Right lung (tissue), 10 donors: ENCODE data around the gene UNC5A. TPM values are rescaled to one million over a fixed set of nuclear protein-coding genes. Genes with fewer than 3 reads are reported as not detected.
A peak's percentile ranks its signal among the peaks of the same experiment; 100 is the strongest.

ENCODE experiments used
- DNase-seq, 2 donors: peaks; one replicate each; pipeline ENCODE4 v3.0.0-alpha.2; 2013
- long read RNA-seq, 8 donors: transcript quantifications; one replicate each; lab custom pipeline, GENCODE V29; 2026
- polyA plus RNA-seq, 5 donors: library from polyadenylated mRNA; unstranded; fragments of 120-200 nt; gene quantifications; one replicate each; pipeline versions ENCODE4 v1.2.1 to v1.2.3, GENCODE V29; 2013; ENCODE audit warnings: inconsistent platforms in 1 of 5, low replicate concordance in 1 of 5; ENCODE audit not compliant: insufficient read length in 5 of 5, insufficient read depth in 1 of 5

UNC5A gene
- polyA plus RNA-seq = 1 to 10 TPM in 2 of 5 donors, under 1 TPM in 3; 0.57 to 1.8 (median 0.78) TPM
- long read RNA-seq, donor 1 = 0 reads
- long read RNA-seq, donor 2 = 0 reads
- long read RNA-seq, donor 3 = 0 reads
- long read RNA-seq, donor 4 = 0 reads
- long read RNA-seq, donor 5 = 0 reads
- long read RNA-seq, donor 6 = 0 reads
- long read RNA-seq, donor 7 = 0 reads
- long read RNA-seq, donor 8 = 0 reads

DNA sequence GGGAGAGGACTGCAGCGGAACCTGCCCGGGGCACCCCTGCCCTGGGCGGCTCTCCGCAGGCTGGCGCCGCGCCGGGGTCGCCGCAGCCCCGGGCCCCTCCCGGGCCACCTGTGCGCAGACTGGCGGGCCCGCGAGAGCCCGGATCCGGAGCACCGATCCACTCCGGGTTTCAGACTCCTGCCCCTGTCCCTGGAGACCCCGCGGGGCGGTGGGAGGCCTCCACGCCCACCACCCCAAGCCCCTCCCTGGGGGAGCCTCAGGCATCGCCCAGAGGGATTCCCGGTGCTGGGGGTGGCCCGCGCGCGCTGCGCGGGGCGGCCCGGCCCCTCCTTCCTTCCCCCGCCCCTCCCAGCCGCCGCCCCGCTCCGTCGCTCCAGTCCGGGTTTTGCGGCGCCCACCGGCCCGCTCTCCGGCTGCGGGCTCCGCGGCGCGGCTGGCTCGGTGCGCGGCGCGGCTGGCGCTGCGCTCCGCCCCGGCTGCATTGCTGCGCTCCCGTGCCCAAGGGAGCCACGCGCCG is at the start of gene UNC5A:
UNC5A (plus strand) TSS at position 479 of the 517 bp plus-strand sequence. CDS start 192 bp downstream, outside the sequence.
- DNase-seq = peak; percentile 27 to 50

DNA sequence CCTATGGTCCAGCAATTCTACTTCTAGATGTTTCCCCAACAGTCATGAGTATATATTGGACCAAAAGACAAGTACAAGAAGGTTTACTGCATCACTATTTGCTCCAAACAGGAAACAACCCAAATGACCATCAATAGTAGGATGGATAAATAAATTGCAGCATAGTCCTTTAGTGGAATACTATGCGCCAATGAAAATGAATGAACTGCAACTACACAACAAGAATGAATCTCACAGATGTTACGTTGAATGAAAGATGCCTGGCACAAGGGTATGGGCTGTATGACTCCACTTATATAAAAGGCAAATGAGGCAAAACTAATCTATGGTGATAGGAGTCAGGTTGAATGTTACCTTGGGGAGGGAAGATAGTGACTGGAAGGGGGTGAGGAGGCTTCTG is 48.6 kb upstream of the UNC5A start:
- DNase-seq = no peak

DNA sequence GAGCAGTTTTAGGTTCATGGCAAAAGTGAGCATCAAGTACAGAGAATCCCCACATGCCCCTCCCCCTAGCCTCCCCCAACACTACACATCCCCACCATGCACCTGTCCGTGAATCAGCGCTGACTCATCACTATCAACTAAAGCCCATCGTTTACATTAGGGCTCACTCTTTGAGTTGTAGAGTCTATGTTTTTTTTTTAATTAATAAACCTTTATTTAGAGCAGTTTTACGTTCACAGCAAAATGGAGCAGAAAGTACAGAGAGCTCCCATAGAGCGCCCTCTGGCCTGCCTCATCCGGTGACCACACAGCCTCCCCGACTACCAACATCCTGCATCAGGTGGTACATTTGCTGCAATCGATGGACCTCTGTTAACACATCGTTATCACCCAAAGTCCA is 47.9 kb upstream of the UNC5A start:
- no peak for DNase-seq

DNA sequence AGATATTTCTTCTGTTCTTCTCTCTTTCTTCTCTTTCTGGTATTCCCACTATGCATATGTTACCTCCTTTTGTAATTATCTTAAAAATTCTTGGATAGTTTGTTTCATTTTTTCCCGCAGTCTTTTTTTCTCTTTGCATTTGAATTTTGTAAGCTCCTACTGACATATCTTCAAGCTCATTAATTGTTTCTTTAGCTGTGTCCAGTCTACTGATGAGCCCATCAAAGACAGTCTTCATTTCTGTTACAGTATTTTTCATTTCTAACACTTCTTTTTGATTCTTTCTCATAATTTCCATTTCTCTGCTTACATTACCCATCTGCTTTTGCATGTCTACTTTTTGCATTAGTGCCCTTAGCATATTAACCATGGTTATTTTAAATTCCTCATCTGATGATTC is 44.7 kb upstream of the UNC5A start:
- no peak for DNase-seq

DNA sequence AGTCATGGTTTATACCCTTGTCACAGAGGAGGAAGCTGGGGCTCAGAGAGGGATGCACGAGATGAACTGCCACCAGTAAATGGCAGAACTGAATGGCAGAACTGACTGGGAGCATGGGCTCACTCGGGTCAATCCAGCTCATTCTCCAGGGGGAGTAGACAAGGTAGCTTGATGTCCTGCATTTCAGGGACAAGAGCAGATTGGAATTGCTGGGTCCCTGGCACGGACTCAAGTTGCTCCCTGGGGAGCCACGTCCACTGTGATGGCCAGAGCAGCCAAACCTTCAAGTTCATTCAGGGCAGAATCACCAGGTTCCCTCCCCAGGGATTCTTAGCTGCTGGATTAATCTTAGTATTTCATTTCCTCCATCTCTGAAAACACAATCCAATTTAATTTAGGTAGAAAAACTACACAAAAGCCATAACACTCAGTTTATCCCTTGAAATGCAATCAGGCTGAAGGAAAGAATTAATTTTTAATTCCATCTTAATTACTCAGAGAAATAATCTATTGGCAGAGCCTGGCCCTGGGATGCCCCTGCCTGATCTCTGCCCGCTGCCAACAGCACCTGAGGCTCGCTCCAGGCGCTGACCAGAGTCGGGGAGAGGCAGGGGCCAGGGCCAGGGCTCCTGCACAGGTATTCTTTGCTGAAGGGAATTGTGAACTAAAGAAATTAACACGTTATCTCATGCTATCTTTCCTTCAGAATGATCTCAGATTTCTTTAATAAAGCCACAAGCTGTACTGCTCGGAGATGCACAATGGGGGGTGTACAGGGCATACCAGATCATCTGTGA is 42.0 kb upstream of the UNC5A start:
- DNase-seq = no peak

DNA sequence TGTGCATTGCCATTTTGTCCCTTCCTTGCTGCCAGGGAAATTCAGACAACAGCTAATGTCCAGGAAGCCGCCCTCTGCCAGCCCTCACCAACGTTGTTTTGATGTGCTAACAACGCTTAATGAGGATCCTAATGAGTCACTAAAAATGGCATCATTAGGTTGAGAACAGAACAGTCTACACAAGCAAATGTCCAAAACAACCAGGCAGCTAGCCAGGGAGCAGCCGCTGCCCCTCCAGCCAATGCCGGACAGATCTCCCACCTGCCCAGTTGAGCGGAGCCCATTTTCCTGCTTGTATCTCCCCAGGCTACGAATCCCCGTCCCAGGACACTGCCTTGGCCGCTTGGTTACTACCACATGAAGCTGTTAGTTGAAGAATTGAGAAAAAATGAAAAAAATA is 40.4 kb upstream of the UNC5A start:
- DNase-seq = no peak

DNA sequence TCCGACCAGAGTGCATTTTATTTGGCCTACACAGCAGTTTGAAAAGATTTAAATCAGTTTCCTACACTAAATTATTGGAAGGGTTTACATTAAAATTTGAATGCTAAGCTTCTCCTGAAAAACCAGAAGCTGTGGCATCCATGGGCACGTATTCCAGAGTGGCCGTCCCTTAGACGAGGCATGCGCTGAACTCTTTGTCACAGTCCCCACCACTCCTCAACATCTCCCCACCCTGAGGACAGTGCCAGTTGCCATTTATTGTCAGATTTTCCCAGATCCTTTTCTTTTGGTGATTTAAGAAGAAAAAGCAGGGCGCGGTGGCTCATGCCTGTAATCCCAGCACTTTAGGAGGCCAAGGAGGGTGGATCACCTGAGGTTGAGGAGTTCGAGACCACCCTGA is 39.9 kb upstream of the UNC5A start:
- no peak for DNase-seq

DNA sequence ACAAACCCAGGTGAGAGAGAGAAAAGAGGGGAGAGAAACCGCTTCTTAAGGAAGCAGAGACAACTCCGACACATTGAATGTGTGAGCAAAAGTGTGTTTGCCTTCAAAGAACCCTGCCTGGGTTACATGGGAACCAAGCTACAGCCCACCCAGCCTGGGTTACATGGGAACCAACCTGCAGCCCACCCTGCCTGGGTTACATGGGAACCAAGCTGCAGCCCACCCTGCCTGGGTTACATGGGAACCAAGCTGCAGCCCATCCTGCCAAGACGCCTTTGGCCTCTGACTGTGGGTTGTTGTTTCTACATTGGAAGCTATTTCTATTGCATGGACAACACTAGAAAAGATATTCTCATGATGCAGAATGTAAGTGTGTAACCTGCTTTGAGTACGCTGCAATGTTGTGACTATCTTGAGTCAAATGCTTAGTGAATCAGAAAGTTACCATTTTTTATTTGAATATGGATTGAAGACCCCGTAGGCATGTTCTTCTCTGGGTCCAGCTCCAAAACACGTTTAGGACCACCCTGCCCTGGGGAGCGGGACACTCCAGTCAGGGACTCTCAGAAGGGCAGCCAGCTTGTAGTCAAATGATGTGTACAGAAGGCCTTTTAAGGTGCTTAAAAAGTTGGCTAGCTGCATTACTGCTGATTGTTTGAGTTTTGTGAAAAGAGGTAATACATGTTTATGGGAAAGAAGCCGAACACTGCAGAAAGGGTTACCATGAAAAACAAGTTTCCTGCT is 39.1 kb upstream of the UNC5A start:
- no peak for DNase-seq

DNA sequence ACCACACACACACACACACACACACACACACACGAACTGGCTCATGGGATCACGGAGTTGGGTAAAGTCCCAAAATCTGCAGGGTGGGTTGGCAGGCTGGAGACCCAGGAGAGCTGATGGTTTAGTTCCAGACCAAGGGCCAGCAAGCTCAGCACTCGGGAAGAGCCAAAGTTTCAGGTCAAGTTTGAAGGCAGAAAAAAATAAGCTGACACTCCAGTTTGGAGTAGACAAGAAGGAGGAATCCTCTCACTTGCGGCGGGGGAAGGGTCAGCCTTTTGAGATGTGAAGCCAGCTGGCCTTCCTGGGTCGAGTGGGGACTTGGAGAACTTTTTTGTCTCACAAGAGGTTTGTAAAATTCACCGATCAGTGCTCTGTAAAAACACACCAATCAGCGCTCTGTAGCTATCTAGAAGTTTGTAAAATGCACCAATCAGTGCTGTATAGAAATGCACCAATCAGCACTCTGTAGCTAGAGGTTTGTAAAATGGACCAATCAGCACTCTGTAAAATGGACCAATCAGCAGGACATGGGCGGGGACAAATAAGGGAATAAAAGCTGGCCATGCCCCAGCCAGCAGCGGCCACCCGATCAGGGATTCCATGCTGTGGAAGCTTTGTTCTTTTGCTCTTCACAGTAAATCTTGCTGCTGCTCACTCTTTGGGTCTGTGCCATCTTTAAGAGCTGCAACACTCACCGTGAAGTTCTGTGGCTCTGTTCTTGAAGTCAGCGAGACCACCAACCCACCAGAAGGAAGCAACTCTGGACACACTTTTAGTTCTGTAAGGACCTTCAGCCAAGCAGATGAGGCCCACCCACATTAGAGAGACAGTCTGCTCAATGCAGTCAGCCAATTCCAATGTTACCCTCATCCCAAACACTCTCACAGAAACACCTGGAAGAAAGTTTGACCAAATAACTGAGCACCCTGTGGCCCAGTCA is 37.8 kb upstream of the UNC5A start:
- DNase-seq = no peak

DNA sequence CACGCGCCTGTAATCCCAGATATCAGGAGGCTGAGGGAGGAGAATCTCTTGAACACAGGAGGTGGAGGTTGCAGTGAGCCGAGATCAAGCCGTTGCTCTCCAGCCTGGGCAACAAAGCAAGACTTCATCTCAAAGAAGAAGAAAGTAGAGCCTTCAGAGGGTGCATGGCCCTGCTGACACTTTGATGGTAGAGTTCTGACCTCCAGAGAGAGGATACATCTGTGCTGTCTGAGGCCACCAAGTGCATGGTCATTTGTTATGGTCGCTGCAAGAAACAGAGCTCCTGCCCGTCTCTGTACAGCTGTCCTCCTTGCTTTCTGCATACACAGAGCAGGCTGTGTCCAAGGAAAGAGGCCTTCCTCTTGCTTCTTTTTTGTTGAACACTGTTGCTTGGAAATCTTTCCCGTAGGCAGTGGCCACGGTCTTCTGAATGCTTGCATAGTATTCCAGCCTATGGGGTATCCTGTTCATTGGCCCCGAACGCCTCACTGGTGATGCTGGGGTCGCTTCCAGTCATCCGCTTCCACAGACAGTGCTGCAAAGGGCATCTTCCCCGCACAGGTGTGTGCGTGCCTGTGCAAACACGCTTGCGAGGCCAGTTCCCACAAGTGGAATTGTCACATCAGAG is 36.8 kb upstream of the UNC5A start:
- no peak for DNase-seq

DNA sequence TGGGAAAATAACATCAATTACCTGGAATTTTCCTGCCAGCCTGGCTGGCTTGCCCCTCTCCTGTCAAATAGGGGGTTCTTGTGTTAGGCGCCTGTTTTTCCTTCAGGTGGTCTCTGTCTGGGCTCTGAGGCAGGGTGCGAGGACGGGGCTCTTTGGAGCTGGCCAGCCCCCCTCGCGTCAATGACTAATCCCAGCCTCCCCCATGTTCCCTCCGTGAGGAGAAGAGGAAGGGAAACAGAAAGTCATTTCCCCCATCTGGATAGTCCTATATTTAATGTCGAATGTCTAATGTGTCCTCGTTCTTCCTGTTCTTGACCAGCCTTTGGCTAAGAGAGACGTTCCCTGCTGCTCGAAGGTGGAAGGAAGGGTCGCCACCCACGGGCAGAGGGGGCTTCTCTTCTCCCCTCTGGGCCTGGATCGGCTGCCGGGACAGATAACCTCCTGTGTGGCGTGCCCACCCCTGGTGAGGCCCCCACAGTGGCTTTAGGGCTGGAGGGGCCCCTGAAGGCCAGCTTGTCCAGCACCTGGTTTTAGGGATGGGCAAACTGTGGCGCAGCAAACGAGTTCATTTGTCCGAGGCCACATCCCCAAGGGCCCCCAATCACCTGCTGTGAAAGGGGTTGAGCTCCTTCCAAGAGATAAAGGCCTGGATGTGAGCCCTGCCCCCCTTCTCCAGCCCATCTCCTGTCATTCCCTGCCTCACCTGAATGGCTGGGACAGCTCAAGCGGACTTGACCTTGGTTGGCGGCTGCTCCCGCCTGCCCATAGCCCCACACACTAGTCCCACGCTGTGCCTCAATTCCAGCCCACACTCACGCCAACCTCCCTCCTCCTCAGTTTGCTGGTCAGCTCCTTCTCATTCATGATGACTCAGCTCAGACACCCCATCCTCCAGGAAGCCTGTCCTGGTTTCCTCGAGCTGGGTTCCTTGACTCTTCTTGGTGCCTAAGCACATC is 35.9 kb upstream of the UNC5A start:
- no peak for DNase-seq

DNA sequence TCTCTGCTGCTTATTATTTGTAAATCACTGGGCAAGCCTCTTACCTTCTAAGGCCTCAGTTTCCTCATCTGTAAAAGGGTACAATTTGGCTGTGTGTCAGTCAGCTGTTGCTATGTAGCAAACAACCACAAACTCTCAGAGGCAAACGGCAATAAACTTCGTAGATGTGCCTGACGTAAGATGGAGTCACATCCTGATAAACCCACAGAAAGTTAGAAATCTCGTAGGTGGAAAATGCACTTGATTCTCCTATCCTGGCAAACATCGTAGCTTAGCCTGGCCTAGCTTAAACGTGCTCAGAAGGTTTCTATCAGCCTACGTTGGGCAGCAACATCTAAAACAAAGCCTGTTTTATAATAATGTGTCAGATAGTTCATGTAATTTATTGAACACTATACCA is 35.0 kb upstream of the UNC5A start:
- no peak for DNase-seq

DNA sequence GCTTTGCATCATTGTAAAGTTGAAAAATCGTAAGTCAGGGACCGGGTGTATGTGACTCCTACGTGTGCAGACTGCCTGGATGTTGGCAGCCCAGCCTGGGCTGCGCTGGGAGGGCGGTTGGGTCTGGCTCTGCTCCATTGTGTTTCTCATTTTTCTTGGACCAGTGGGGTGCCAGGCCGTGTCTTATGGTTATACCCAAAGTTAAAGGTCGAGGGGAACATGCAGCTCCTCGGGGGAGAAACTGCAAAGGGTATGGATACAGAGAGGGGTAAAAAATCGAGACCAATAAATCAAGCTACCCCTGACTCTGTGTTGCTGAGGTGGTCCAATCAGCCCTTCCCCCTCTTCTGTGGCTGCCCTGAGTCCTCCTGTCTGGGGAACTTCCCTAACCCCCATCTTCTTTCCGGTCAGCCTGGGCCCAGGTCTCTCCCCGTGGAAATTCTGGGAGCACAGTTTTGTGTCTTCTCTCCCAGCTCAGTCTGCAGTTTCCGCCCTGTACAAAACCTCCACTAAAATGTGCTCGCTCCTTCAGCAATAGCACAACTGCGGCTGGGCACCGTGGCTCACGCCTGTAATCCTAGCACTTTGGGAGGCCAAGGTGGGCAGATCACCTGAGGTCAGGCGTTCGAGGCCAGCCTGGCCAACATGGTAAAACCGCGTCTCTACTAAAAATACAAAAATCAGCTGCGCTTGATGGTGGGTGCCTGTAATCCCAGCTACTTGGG is 34.1 kb upstream of the UNC5A start:
- no peak for DNase-seq

DNA sequence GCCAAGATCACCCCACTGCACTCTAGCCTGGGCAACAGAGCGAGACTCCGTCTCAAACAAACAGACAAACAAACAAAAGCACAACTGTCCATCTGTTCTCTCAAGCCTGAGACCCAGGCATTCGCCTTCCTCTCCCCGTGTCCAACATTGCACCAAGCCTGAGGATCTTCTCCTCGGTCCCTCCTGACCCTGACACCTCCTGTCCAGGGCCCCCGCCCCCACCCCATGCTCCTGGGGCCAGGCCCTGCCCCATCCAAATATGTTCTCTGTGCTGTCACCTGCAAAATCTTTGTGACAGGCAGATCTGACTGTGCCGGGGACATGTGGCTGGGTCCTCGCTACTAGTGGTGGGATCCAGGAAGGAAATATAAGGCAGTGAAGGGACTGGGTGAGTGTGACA is 33.4 kb upstream of the UNC5A start:
- no peak for DNase-seq

DNA sequence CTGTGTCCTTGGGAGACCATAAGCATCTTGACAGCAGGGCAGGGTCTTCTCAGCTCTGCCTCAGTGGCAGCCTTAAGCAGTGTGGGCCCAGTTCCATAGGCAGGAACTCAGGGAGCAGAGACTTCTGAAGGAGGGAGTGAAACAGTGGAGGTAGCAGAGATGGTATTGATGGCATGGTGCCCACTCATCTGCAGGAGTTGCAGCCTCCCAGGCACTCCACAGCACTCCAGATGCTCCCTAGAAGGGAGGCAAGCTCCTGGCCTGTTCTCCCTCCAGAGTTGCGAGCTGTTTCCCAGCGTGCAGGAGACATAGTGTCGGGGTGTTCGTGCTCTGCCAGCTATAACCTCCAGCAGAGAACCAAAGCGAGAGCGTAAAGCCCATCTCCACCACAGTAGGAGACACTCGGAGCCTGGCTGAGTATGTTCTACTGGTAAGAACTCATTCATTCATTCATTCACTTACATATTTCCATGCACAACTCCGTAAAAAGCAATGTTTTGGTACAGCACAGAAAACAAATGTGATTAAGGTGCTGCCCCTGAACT is 31.4 kb upstream of the UNC5A start:
- no peak for DNase-seq

DNA sequence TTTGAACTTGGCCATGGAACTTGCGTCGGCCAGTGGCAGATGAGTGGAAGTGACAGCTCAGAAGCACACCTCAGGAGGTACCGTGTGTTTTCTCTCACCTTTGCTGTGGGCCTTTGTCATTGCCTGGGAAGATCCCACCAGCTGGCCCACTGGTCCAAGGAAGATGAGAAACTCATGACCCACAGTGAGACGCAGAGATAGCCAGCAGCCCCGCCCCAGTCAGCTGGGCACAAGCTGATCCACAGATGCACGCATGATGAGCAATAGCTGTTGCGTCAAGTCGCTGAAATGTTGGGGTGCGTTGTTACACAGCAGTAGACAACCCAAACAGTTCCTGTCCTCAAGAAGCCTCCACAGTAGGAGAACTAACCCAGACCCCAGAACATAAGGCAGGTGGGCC is 30.8 kb upstream of the UNC5A start:
- DNase-seq = no peak

DNA sequence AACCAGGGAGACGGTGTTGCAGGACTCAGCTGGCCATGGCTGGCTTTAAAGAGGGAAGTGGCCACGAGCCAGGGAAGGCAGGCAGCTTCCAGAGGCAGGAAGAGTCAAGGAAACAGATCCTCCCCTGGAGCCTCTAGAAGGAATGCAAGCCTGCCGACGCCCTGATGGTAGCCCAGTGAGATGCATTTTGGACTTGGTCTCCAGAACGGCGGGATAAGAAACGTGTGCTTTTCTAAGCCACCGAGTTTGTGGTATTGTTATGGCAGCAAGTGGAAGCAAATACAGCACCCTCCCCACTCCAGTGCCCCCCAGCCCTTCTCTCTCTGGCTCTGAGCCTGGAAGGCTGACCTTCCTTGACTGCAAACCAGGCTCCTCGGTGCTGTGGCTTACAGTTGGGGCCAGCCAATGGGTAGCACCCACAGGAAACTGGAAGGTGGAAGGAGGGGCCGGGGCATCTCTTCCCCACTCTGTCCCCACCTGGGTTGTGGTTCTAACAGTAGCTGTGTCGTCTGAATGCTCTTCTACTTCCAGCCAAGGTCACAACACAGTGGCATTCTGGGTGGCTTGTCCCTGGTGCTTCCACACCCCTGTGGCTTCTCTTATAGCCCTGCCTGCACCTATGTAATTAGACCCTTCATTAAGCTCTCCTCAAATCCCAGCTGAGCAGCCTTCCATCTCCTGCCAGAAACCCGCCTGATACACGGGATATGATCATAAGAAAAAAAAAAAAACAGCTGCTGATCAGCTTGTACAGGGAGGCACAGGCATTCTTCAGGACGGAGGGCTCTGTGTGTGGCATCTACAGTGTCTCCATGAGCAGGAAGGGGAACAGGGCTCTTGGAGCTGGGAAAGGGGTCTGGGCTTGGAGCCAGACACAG is 29.9 kb upstream of the UNC5A start:
- no peak for DNase-seq

DNA sequence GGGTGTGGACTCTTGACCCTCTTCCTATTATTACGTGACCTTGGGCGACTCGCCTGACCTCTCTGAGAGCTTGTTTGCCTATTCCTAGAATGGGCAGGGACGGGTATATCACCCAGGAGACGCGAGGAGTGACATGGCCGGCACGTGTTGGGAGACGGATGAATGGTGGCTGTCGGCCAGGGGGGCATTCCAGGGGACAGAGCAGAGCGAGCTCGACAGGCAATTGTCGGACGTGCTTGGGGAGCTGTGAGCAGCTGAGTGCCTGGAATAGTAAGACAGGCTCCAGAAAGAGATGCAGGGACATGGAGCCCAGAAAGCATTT is 29.3 kb upstream of the UNC5A start:
- DNase-seq = peak; percentile 50 to 55
